Common myeloid progenitor, CD34-positive (primary cell): ENCODE measurements around the gene SEPSECS.

Experiments used
- CTCF ChIA-PET: fragments of 350-600 bp; sonication (Branson Sonifier 250); formaldehyde crosslinking; loops from one replicate; lab custom pipeline; 2021; ENCODE audit warnings: antibody characterized with exemption; lab: Charles Lee
- POLR2A ChIA-PET: fragments of 350-600 bp; sonication (Branson Sonifier 250); formaldehyde crosslinking; loops from one replicate; lab custom pipeline; 2021; ENCODE audit warnings: antibody characterized with exemption; lab: Charles Lee
- DNase-seq, 3 donors: peaks; one replicate each; pipeline versions ENCODE4 v3.0.0 to v3.0.0-alpha.2; 2013
- H3K27ac ChIP-seq, 2 experiments: 1 replicate in 1 of 2; 2 replicates in 1 of 2; pipeline ENCODE4 v1.7.0; 2013; ENCODE audit warnings: inconsistent platforms in 2 of 2, low read length in 2 of 2, mild to moderate bottlenecking in 2 of 2, low read depth in 1 of 2, moderate library complexity in 1 of 2; ENCODE audit not compliant: severe bottlenecking in 2 of 2, insufficient read depth in 1 of 2, poor library complexity in 1 of 2
- H3K27me3 ChIP-seq, 5 experiments: replicated peaks in 2 of 5; 1 replicate in 3 of 5; 2 replicates in 2 of 5; pipeline versions ENCODE4 v1.6.1 to v1.7.0; 2013; ENCODE audit warnings: low read length in 4 of 5, mild to moderate bottlenecking in 2 of 5, moderate library complexity in 2 of 5, inconsistent platforms in 1 of 5; ENCODE audit not compliant: insufficient read depth in 5 of 5, control insufficient read depth in 4 of 5
- H3K36me3 ChIP-seq, 4 experiments: 1 replicate in 2 of 4; 2 replicates in 2 of 4; pipeline versions ENCODE4 v1.6.1 to v1.7.0; 2013; ENCODE audit warnings: low read length in 3 of 4, control low read depth in 1 of 4, mild to moderate bottlenecking in 1 of 4; ENCODE audit not compliant: control insufficient read depth in 4 of 4, insufficient read depth in 4 of 4
- H3K4me1 ChIP-seq, 4 experiments: 1 replicate in 3 of 4; 2 replicates in 1 of 4; pipeline versions ENCODE4 v1.6.1 to v1.7.1; 2013; ENCODE audit warnings: low read length in 3 of 4, mild to moderate bottlenecking in 3 of 4, control low read depth in 1 of 4, inconsistent platforms in 1 of 4, moderate library complexity in 1 of 4; ENCODE audit not compliant: control insufficient read depth in 4 of 4, insufficient read depth in 4 of 4; ENCODE audit errors: control extremely low read depth in 1 of 4
- H3K4me3 ChIP-seq, 7 experiments: 1 replicate in 4 of 7; 2 replicates in 3 of 7; pipeline versions ENCODE4 v1.5.1 to v1.7.0; 2013; ENCODE audit warnings: mild to moderate bottlenecking in 7 of 7, low read length in 6 of 7, moderate library complexity in 6 of 7, inconsistent platforms in 2 of 7, low read depth in 2 of 7, control low read depth in 1 of 7; ENCODE audit not compliant: insufficient read depth in 4 of 7, control insufficient read depth in 1 of 7; ENCODE audit errors: extremely low read depth in 1 of 7
- H3K9me3 ChIP-seq, 5 experiments: 1 replicate in 4 of 5; 2 replicates in 1 of 5; pipeline versions ENCODE4 v1.6.1 to v1.7.1; 2013; ENCODE audit warnings: low read length in 4 of 5, mild to moderate bottlenecking in 2 of 5, inconsistent platforms in 1 of 5, low read depth in 1 of 5, moderate library complexity in 1 of 5; ENCODE audit not compliant: control insufficient read depth in 4 of 5, insufficient read depth in 2 of 5; ENCODE audit errors: control extremely low read depth in 1 of 5
- whole genome bisulfite sequencing: methylation state at CpG from one replicate; pipeline ENCODE4 v1.1.5; 2013; ENCODE audit not compliant: insufficient coverage; 5-methylcytosine and 5-hydroxymethylcytosine counted together

Gene SEPSECS

GRCh38 chr4:25123236-25123635 is 37.0 kb downstream of the SEPSECS start:
- no peak overlapping the region for H3K27ac ChIP-seq
- CTCF ChIA-PET, result no interaction called here
- POLR2A ChIA-PET, result no interaction called here
- H3K9me3 ChIP-seq, result no peaks in the 10 kb centered on the region
- WGBS, result 94% methylated on average over 2 of the region's 3 CpGs
- H3K4me1 ChIP-seq, result no peaks in the 10 kb centered on the region
- DNase-seq, result no peak
- H3K36me3 ChIP-seq, result peaks cover 8 to 32% (median 19%) of the 10 kb centered on the region in 4 experiments
- H3K4me3 ChIP-seq, result no peak overlapping the region
- H3K27me3 ChIP-seq, result no peaks in the 10 kb centered on the region

- Histone ChIP-seq H3K4me1 (no peaks in the 10 kb centered on the region), H3K4me3 (no peak overlapping the region), H3K27me3 (no peaks in the 10 kb centered on the region), H3K9me3 (no peaks in the 10 kb centered on the region), H3K36me3 (peaks cover 8 to 21% (median 14%) of the 10 kb centered on the region in 4 experiments), H3K27ac (no peak overlapping the region)
- no peak for DNase-seq
- CTCF ChIA-PET, result interaction anchor here (1.0 kb wide), 1 partner anchor 14 kb away, joined by 4 read pairs; no protein-coding TSS in a partner anchor
- POLR2A ChIA-PET, result interaction anchor here (0.6 kb wide), 1 partner anchor 741 kb away, joined by 4 read pairs; no protein-coding TSS in a partner anchor
- 100% methylated on average over 1 of the region's 3 CpGs for WGBS
These were observed 39.9 kb downstream of the SEPSECS start for GRCh38 chr4:25120146-25120940.

GRCh38 chr4:25117716-25118472 is 42.4 kb downstream of the SEPSECS start:
- Histone ChIP-seq H3K4me3 (no peak overlapping the region), H3K27ac (no peak overlapping the region), H3K4me1 (no peaks in the 10 kb centered on the region), H3K9me3 (no peaks in the 10 kb centered on the region), H3K27me3 (peaks cover 0 to 3% (median 0%) of the 10 kb centered on the region in 5 experiments), H3K36me3 (peaks cover 0 to 6% (median 0%) of the 10 kb centered on the region in 4 experiments)
- 100% methylated on average over 3 of the region's 6 CpGs for WGBS
- ChIA-PET POLR2A (no interaction called here), CTCF (interaction anchor here (1.6 kb wide), 1 partner anchor 138 kb away, joined by 3 read pairs; no protein-coding TSS in a partner anchor)
- no peak for DNase-seq

- no peaks in the 10 kb centered on the region for H3K9me3 ChIP-seq
- no peaks in the 10 kb centered on the region for H3K36me3 ChIP-seq
- 97% methylated on average over 4 of the region's 4 CpGs for WGBS
- no peaks in the 10 kb centered on the region for H3K4me1 ChIP-seq
- ChIA-PET POLR2A (no interaction called here), CTCF (interaction anchor here (1.6 kb wide), 1 partner anchor 138 kb away, joined by 3 read pairs; no protein-coding TSS in a partner anchor)
- no peak overlapping the region for H3K4me3 ChIP-seq
- DNase-seq, result no peak
- H3K27me3 ChIP-seq, result peaks cover 0 to 3% (median 0%) of the 10 kb centered on the region in 5 experiments
- H3K27ac ChIP-seq, result no peak overlapping the region
These were observed 43.0 kb downstream of the SEPSECS start for GRCh38 chr4:25117274-25117673.

GRCh38 chr4:25113915-25114904 is 46.0 kb downstream of the SEPSECS start:
- POLR2A ChIA-PET, result no interaction called here
- CTCF ChIA-PET, result interaction anchor here (1.2 kb wide), 1 partner anchor 8 kb away, joined by 3 read pairs; no protein-coding TSS in a partner anchor

GRCh38 chr4:25112995-25113380 is 47.3 kb downstream of the SEPSECS start:
- WGBS, result 100% methylated on average over 3 of the region's 3 CpGs
- Histone ChIP-seq H3K9me3 (no peaks in the 10 kb centered on the region), H3K4me3 (no peak overlapping the region), H3K27ac (no peak overlapping the region), H3K36me3 (no peaks in the 10 kb centered on the region), H3K27me3 (peaks cover 0 to 3% (median 0%) of the 10 kb centered on the region in 5 experiments), H3K4me1 (no peaks in the 10 kb centered on the region)
- ChIA-PET CTCF (no interaction called here), POLR2A (no interaction called here)
- no peak for DNase-seq

More at GRCh38 chr4:25113915-25114904, 46.0 kb downstream of the SEPSECS start:
- H3K27me3 ChIP-seq, result peaks cover 0 to 3% (median 0%) of the 10 kb centered on the region in 5 experiments
- no peak overlapping the region for H3K27ac ChIP-seq
- no peak overlapping the region for H3K4me3 ChIP-seq
- no peak for DNase-seq
- 90% methylated on average over 9 of the region's 13 CpGs for WGBS
- H3K4me1 ChIP-seq, result no peaks in the 10 kb centered on the region
- H3K36me3 ChIP-seq, result no peaks in the 10 kb centered on the region
- H3K9me3 ChIP-seq, result no peaks in the 10 kb centered on the region
